Stomach (tissue), 19 donors: ENCODE measurements around the gene STK24. TPM values are rescaled to one million over a fixed set of nuclear protein-coding genes. Genes with fewer than 3 reads are reported as not detected.
A peak's percentile ranks its signal among the peaks of the same experiment; 100 is the strongest.
"Not testable (repeated sequence)": the region's sequence is repeated elsewhere in the genome, so short reads cannot be mapped to it uniquely, and the experiment has no call there.

Experiments
- DNase-seq, 2 donors: peaks; one replicate each; pipeline versions ENCODE4 v3.0.0 to v3.0.0-alpha.2; 2013 to 2019
- H3K27ac ChIP-seq, 5 donors: fragments of 200-600 bp in 4 of 5; sonication (generic) in 4 of 5; one replicate each; pipeline ENCODE4 v1.5.1; 2013 to 2019; ENCODE audit warnings: mild to moderate bottlenecking in 1 of 5, moderate library complexity in 1 of 5
- H3K27me3 ChIP-seq, 3 donors: fragments of 200-600 bp; sonication (generic); one replicate each; pipeline ENCODE4 v1.5.1; 2017 to 2019; ENCODE audit warnings: mixed run types in 1 of 3
- H3K36me3 ChIP-seq, 4 donors: fragments of 200-600 bp; sonication (generic); 1 replicate in 3 of 4; 2 replicates in 1 of 4; pipeline ENCODE4 v1.5.1; 2016 to 2019
- H3K4me1 ChIP-seq, 4 donors: fragments of 200-600 bp; sonication (generic); one replicate each; pipeline ENCODE4 v1.5.1; 2016 to 2019
- H3K4me3 ChIP-seq, 4 donors: fragments of 200-600 bp; sonication (generic) in 3 of 4; one replicate each; pipeline ENCODE4 v1.5.1; 2016 to 2019; ENCODE audit warnings: mild to moderate bottlenecking in 1 of 4
- H3K9me3 ChIP-seq, 4 donors: fragments of 200-600 bp; sonication (generic); one replicate each; pipeline ENCODE4 v1.5.1; 2016 to 2019
- EP300 ChIP-seq: sonication (generic); formaldehyde crosslinking; IDR thresholded peaks from one replicate; pipeline ENCODE4 v1.6.1; 2017; ENCODE audit warnings: antibody characterized with exemption
- POLR2A ChIP-seq, 4 donors: fragments of 450-650 bp; IDR thresholded peaks; one replicate each; pipeline ENCODE4 v1.6.1; 2016; ENCODE audit warnings: antibody characterized with exemption in 4 of 4, control low read depth in 2 of 4, mild to moderate bottlenecking in 1 of 4, moderate library complexity in 1 of 4
- POLR2AphosphoS5 ChIP-seq, 3 donors: sonication (generic); formaldehyde crosslinking; IDR thresholded peaks; one replicate each; pipeline ENCODE4 v1.6.1; 2016; ENCODE audit warnings: antibody characterized with exemption in 3 of 3
- WGBS, 5 donors: extraction: QIAGEN DNeasy Blood & Tissue Kit in 3 of 5; methylation state at CpG; one replicate each; pipeline versions ENCODE4 v1.1.5 to v1.1.7; 2013 to 2018; 5-methylcytosine and 5-hydroxymethylcytosine counted together
- intact Hi-C: fragments of 100-400 bp; cut with DNase I; formaldehyde crosslinking; loops from one replicate; pipeline ENCODE4 v1.15.1; 2023; ENCODE audit warnings: low total_unique reads
- long read RNA-seq, 10 donors: transcript quantifications; one replicate each; lab custom pipeline, GENCODE V29; 2026
- polyA plus RNA-seq, 3 donors: library from polyadenylated mRNA; stranded (reverse); fragments of 200-250 nt; gene quantifications; one replicate each; pipeline ENCODE4 v1.2.3, GENCODE V29; 2013
- total RNA-seq, 5 donors: library from RNA; depleted of rRNA; stranded (reverse); fragments of >200 nt; gene quantifications; one replicate each; pipeline versions ENCODE4 v1.1.0 to v1.2.3, GENCODE V29; 2014 to 2016
- TF ChIP-seq, protein P1 (sequence below), 7 experiments: fragments of 450-650 bp in 4 of 7; fragments of 200-600 bp in 3 of 7; sonication (generic) in 3 of 7; IDR thresholded peaks; one replicate each; pipeline ENCODE4 v1.5.1; 2016 to 2019; ENCODE audit warnings: antibody characterized with exemption in 7 of 7, control low read depth in 2 of 7, mild to moderate bottlenecking in 1 of 7
- donor health status: healthy with polysubstance abuse.
- donor health status: Bipolar disorder and iron deficiency.
- donor health status: healthy.

The STK24 gene
- total RNA-seq (100 to 1,000 TPM in 1 of 5 donors, 10 to 100 TPM in 4; 33.0 to 104 (median 58.9) TPM), polyA plus RNA-seq (100 to 1,000 TPM in 1 of 3 donors, 10 to 100 TPM in 2; 59.2 to 139 (median 59.8) TPM)
- long read RNA-seq, donor 1, full-length matches to known transcripts: 10 of 10 reads
- long read RNA-seq, donor 1, partial matches to known transcripts: 0 of 10 reads
- long read RNA-seq, donor 1, other reads (novel, unspliced or antisense): 0 of 10 reads
- long read RNA-seq, donor 2, full-length matches to known transcripts: 9 of 9 reads
- long read RNA-seq, donor 2, partial matches to known transcripts: 0 of 9 reads
- long read RNA-seq, donor 2, other reads (novel, unspliced or antisense): 0 of 9 reads
- long read RNA-seq, donor 3, full-length matches to known transcripts: 3 of 3 reads
- long read RNA-seq, donor 3, partial matches to known transcripts: 0 of 3 reads
- long read RNA-seq, donor 3, other reads (novel, unspliced or antisense): 0 of 3 reads
- long read RNA-seq, donor 4, full-length matches to known transcripts: 1 of 1 reads
- long read RNA-seq, donor 4, partial matches to known transcripts: 0 of 1 reads
- long read RNA-seq, donor 4, other reads (novel, unspliced or antisense): 0 of 1 reads
- long read RNA-seq, donor 5, full-length matches to known transcripts: 18 of 23 reads
- long read RNA-seq, donor 5, partial matches to known transcripts: 5 of 23 reads
- long read RNA-seq, donor 5, other reads (novel, unspliced or antisense): 0 of 23 reads
- long read RNA-seq, donor 6, full-length matches to known transcripts: 19 of 61 reads
- long read RNA-seq, donor 6, partial matches to known transcripts: 42 of 61 reads
- long read RNA-seq, donor 6, other reads (novel, unspliced or antisense): 0 of 61 reads
- long read RNA-seq, donor 7, full-length matches to known transcripts: 14 of 24 reads
- long read RNA-seq, donor 7, partial matches to known transcripts: 10 of 24 reads
- long read RNA-seq, donor 7, other reads (novel, unspliced or antisense): 0 of 24 reads
- long read RNA-seq, donor 8, full-length matches to known transcripts: 16 of 36 reads
- long read RNA-seq, donor 8, partial matches to known transcripts: 20 of 36 reads
- long read RNA-seq, donor 8, other reads (novel, unspliced or antisense): 0 of 36 reads
- long read RNA-seq, donor 9, full-length matches to known transcripts: 1 of 13 reads
- long read RNA-seq, donor 9, partial matches to known transcripts: 12 of 13 reads
- long read RNA-seq, donor 9, other reads (novel, unspliced or antisense): 0 of 13 reads
- long read RNA-seq, donor 10, full-length matches to known transcripts: 6 of 26 reads
- long read RNA-seq, donor 10, partial matches to known transcripts: 13 of 26 reads
- long read RNA-seq, donor 10, other reads (novel, unspliced or antisense): 7 of 26 reads

GRCh38 chr13:98576963-98577835 lies at the start of gene STK24:
Gene STK24 (minus strand): TSS chr13:98577107. CDS start chr13:98576786, 321 bp downstream.
- H3K9me3 ChIP-seq: no peaks in the 10 kb centered on the region
- WGBS, 5 donors: 0 to 3% (median 1%) methylated on average over 15 to 102 of the region's 103 CpGs
- H3K4me3 ChIP-seq: peak within 1 kb of the TSS; percentile 77 to 96 (median 92)
- H3K36me3 ChIP-seq: no peaks in the 10 kb centered on the region
- TF ChIP-seq EP300 (no peak), POLR2AphosphoS5 (IDR thresholded peaks at IDR 0.05) (peak in 2 of 3 donors; percentile 61 to 62), POLR2A (IDR thresholded peaks at IDR 0.05) (no peak)
- TF ChIP-seq, protein P1, sequence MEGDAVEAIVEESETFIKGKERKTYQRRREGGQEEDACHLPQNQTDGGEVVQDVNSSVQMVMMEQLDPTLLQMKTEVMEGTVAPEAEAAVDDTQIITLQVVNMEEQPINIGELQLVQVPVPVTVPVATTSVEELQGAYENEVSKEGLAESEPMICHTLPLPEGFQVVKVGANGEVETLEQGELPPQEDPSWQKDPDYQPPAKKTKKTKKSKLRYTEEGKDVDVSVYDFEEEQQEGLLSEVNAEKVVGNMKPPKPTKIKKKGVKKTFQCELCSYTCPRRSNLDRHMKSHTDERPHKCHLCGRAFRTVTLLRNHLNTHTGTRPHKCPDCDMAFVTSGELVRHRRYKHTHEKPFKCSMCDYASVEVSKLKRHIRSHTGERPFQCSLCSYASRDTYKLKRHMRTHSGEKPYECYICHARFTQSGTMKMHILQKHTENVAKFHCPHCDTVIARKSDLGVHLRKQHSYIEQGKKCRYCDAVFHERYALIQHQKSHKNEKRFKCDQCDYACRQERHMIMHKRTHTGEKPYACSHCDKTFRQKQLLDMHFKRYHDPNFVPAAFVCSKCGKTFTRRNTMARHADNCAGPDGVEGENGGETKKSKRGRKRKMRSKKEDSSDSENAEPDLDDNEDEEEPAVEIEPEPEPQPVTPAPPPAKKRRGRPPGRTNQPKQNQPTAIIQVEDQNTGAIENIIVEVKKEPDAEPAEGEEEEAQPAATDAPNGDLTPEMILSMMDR (IDR thresholded peaks at IDR 0.05): no peak
- DNase-seq: peak; percentile 77 to 92
- H3K4me1 ChIP-seq: peaks cover 18 to 68% (median 48%) of the 10 kb centered on the region in 4 donors
- intact Hi-C loops: no loop called here
- peak within 1 kb of the TSS; percentile 94 to 99 (median 98) for H3K27ac ChIP-seq
- H3K27me3 ChIP-seq: no peaks in the 10 kb centered on the region

GRCh38 chr13:98626298-98626935 lies 49.5 kb upstream of the STK24 start:
- Histone ChIP-seq H3K36me3 (no peaks in the 10 kb centered on the region), H3K27me3 (no peaks in the 10 kb centered on the region), H3K4me3 (no peak overlapping the region), H3K9me3 (no peaks in the 10 kb centered on the region), H3K4me1 (peaks cover 0 to 13% (median 5%) of the 10 kb centered on the region in 4 donors), H3K27ac (no peak overlapping the region)
- TF ChIP-seq, protein P1 (IDR thresholded peaks at IDR 0.05): no peak
- TF ChIP-seq POLR2A (IDR thresholded peaks at IDR 0.05): no peak
- intact Hi-C loops: no loop called here
- peak in 1 of 2 donors; percentile 20 for DNase-seq
- 60% methylated on average over 1 of the region's 1 CpG; no CpG with 5 or more reads in 4 of the 5 donors for WGBS, 5 donors

GRCh38 chr13:98624589-98624988 lies 47.7 kb upstream of the STK24 start:
- not testable (repeated sequence) for DNase-seq
- WGBS, 5 donors: 51 to 73% (median 65%) methylated on average over 5 of the region's 5 CpGs

GRCh38 chr13:98622931-98623331 lies 46.0 kb upstream of the STK24 start:
- WGBS, 5 donors: 76 to 88% (median 81%) methylated on average over 6 of the region's 6 CpGs
- no peak overlapping the region for H3K27ac ChIP-seq
- TF ChIP-seq POLR2A (IDR thresholded peaks at IDR 0.05) (no peak), EP300 (no peak), POLR2AphosphoS5 (IDR thresholded peaks at IDR 0.05) (no peak)
- TF ChIP-seq, protein P1 (IDR thresholded peaks at IDR 0.05): no peak
- no peaks in the 10 kb centered on the region for H3K27me3 ChIP-seq
- H3K9me3 ChIP-seq: no peaks in the 10 kb centered on the region
- intact Hi-C loops: no loop called here
- no peak for DNase-seq
- H3K4me3 ChIP-seq: no peak overlapping the region
- H3K4me1 ChIP-seq: peaks cover 0 to 13% (median 5%) of the 10 kb centered on the region in 4 donors
- H3K36me3 ChIP-seq: no peaks in the 10 kb centered on the region

More at GRCh38 chr13:98624589-98624988, 47.7 kb upstream of the STK24 start:
- H3K4me1 ChIP-seq: peaks cover 0 to 13% (median 5%) of the 10 kb centered on the region in 4 donors
- H3K9me3 ChIP-seq, H3K27me3 ChIP-seq, H3K27ac ChIP-seq, intact Hi-C loops, H3K4me3 ChIP-seq, H3K36me3 ChIP-seq: not testable (repeated sequence)
